Right lung (tissue), 5 donors: ENCODE measurements around the gene AMZ2. TPM values are rescaled to one million over a fixed set of nuclear protein-coding genes. Genes with fewer than 3 reads are reported as not detected.
A peak's percentile ranks its signal among the peaks of the same experiment; 100 is the strongest.
"Not testable (repeated sequence)": the region's sequence is repeated elsewhere in the genome, so short reads cannot be mapped to it uniquely, and the experiment has no call there.

ENCODE experiments used
- DNase-seq, 2 donors: peaks; one replicate each; pipeline ENCODE4 v3.0.0-alpha.2; 2013
- polyA plus RNA-seq, 5 donors: library from polyadenylated mRNA; unstranded; fragments of 120-200 nt; gene quantifications; one replicate each; pipeline versions ENCODE4 v1.2.1 to v1.2.3, GENCODE V29; 2013; ENCODE audit warnings: inconsistent platforms in 1 of 5, low replicate concordance in 1 of 5; ENCODE audit not compliant: insufficient read length in 5 of 5, insufficient read depth in 1 of 5

Gene AMZ2
- polyA plus RNA-seq, 5 donors = 69.6 to 93.8 (median 81.5) TPM

GRCh38 chr17:68246271-68247028 lies 1.4 kb upstream of the AMZ2 start:
- no peak for DNase-seq

GRCh38 chr17:68248199-68248825 lies 469 bp downstream of the AMZ2 start:
- no peak for DNase-seq

- DNase-seq = no peak
Measured at GRCh38 chr17:68248891-68249290, 1.0 kb downstream of the AMZ2 start.

- DNase-seq = no peak
Measured at GRCh38 chr17:68249354-68249765, 1.5 kb downstream of the AMZ2 start.

GRCh38 chr17:68253426-68253825 lies 5.6 kb downstream of the AMZ2 start:
- DNase-seq = not testable (repeated sequence)

GRCh38 chr17:68255151-68255550 lies 7.3 kb downstream of the AMZ2 start:
- no peak for DNase-seq

- no peak for DNase-seq
Measured at GRCh38 chr17:68255731-68256538, 8.1 kb downstream of the AMZ2 start.

GRCh38 chr17:68256701-68257100 lies 8.9 kb downstream of the AMZ2 start:
- not testable (repeated sequence) for DNase-seq

GRCh38 chr17:68257934-68258333 lies 10.1 kb downstream of the AMZ2 start:
- no peak for DNase-seq

GRCh38 chr17:68258890-68259647 lies 11.2 kb downstream of the AMZ2 start:
- DNase-seq = peak; percentile 34 to 35

GRCh38 chr17:68259648-68259951 lies 11.8 kb downstream of the AMZ2 start:
- DNase-seq = not testable (repeated sequence)

GRCh38 chr17:68260051-68260762 lies 12.4 kb downstream of the AMZ2 start:
- no peak for DNase-seq

GRCh38 chr17:68262467-68262866 lies 14.6 kb downstream of the AMZ2 start:
- DNase-seq = not testable (repeated sequence)

GRCh38 chr17:68263101-68263681 lies 15.3 kb downstream of the AMZ2 start:
- peak in 1 of 2 donors; percentile 34 for DNase-seq

- DNase-seq = not testable (repeated sequence)
Measured at GRCh38 chr17:68265833-68266232, 18.0 kb downstream of the AMZ2 start.

- no peak for DNase-seq
Measured at GRCh38 chr17:68273722-68274121, 25.9 kb downstream of the AMZ2 start.

GRCh38 chr17:68276339-68276738 lies 28.5 kb downstream of the AMZ2 start:
- DNase-seq = not testable (repeated sequence)

GRCh38 chr17:68277807-68278206 lies 30.0 kb downstream of the AMZ2 start:
- no peak for DNase-seq

GRCh38 chr17:68281965-68282364 lies 34.1 kb downstream of the AMZ2 start:
- not testable (repeated sequence) for DNase-seq

- no peak for DNase-seq
Measured at GRCh38 chr17:68288375-68288774, 40.5 kb downstream of the AMZ2 start.

GRCh38 chr17:68288804-68289203 lies 41.0 kb downstream of the AMZ2 start:
- DNase-seq = no peak
